GM12878 (cell line): ENCODE measurements around the gene RHBDD1.
"Not testable (repeated sequence)": the region's sequence is repeated elsewhere in the genome, so short reads cannot be mapped to it uniquely, and the experiment has no call there.

Experiments used
- CEBPB ChIP-seq, 2 experiments: fragments of 150-350 bp in 1 of 2; IDR thresholded peaks; 2 replicates each; pipeline ENCODE4 v1.6.1; 2012 to 2014; ENCODE audit warnings: low read depth in 2 of 2, low read length in 2 of 2, borderline replicate concordance in 1 of 2, inconsistent platforms in 1 of 2
- CTCF ChIP-seq, 3 experiments: IDR thresholded peaks in 2 of 3; conservative IDR thresholded peaks in 1 of 3; 2 replicates each; pipeline ENCODE4 v1.5.1; 2011; ENCODE audit warnings: low read depth in 3 of 3, low read length in 3 of 3, mild to moderate bottlenecking in 3 of 3, control low read depth in 2 of 3, moderate library complexity in 2 of 3, inconsistent platforms in 1 of 3, mixed read lengths in 1 of 3; ENCODE audit not compliant: control insufficient read depth in 2 of 3, insufficient read depth in 1 of 3; ENCODE audit errors: extremely low read depth in 1 of 3
- POLR2AphosphoS5 ChIP-seq: IDR thresholded peaks from 2 replicates; pipeline ENCODE4 v1.6.1; 2011; ENCODE audit warnings: mild to moderate bottlenecking, low read length, inconsistent platforms
- SP1 ChIP-seq: IDR thresholded peaks from one replicate; pipeline ENCODE4 v1.6.1; 2011; ENCODE audit warnings: low read depth, low read length
- ZSCAN29 ChIP-seq: fragments of 450-650 bp; IDR thresholded peaks from 2 replicates; pipeline ENCODE4 v1.6.1; 2017; ENCODE audit warnings: mild to moderate bottlenecking, moderate library complexity

GRCh38 chr2:226843001-226843400, 7.1 kb downstream of the RHBDD1 start:
- not testable (repeated sequence) for TF ChIP-seq CTCF (IDR thresholded peaks at IDR 0.05 in 2 of 3, conservative IDR thresholded peaks at IDR 0.05 in 1 of 3; ENCODE audit: control insufficient read depth in 2 of 3, extremely low read depth in 1 of 3, insufficient read depth in 1 of 3, low read depth in 3 of 3, low read length in 3 of 3); CEBPB (IDR thresholded peaks at IDR 0.05; ENCODE audit: borderline replicate concordance in 1 of 2, low read depth in 2 of 2, low read length in 2 of 2); POLR2AphosphoS5; ZSCAN29; SP1
